Naive thymus-derived CD4-positive, alpha-beta T cell (primary cell): ENCODE data around the gene FRRS1L. TPM values are rescaled to one million over a fixed set of nuclear protein-coding genes. Genes with fewer than 3 reads are reported as not detected.
A peak's percentile ranks its signal among the peaks of the same experiment; 100 is the strongest.

Experiments used
- ATAC-seq: fragments of 150-1000 bp; cut with Tn5 transposase; 2 replicates; pipeline ENCODE4 v1.10.0; 2021; ENCODE audit warnings: mild to moderate bottlenecking, moderate library complexity
- CTCF ChIA-PET: fragments of 350-600 bp; sonication (Branson Sonifier 250); formaldehyde crosslinking; loops from one replicate; lab custom pipeline; 2021; ENCODE audit warnings: antibody characterized with exemption; lab: Charles Lee
- POLR2A ChIA-PET: fragments of 350-600 bp; sonication (Branson Sonifier 250); formaldehyde crosslinking; loops from one replicate; lab custom pipeline; 2021; ENCODE audit warnings: antibody characterized with exemption, inconsistent platforms; lab: Charles Lee
- DNase-seq, 9 donors: peaks; one replicate each; pipeline versions ENCODE4 v3.0.0 to v3.0.0-alpha.2; 2020 to 2022; ENCODE audit warnings: mixed read lengths in 1 of 9
- H3K27ac ChIP-seq: one replicate; pipeline ENCODE4 v1.7.0; 2013; ENCODE audit warnings: mild to moderate bottlenecking, low read depth, low read length, moderate library complexity
- H3K27me3 ChIP-seq, 2 donors: one replicate each; pipeline ENCODE4 v1.7.0; 2013; ENCODE audit warnings: low read length in 2 of 2, mild to moderate bottlenecking in 2 of 2, moderate library complexity in 2 of 2; ENCODE audit not compliant: control insufficient read depth in 2 of 2, insufficient read depth in 2 of 2
- H3K36me3 ChIP-seq, 3 experiments: 1 replicate in 2 of 3; 2 replicates in 1 of 3; pipeline ENCODE4 v1.7.0; 2013; ENCODE audit warnings: low read length in 3 of 3, mild to moderate bottlenecking in 3 of 3, moderate library complexity in 1 of 3; ENCODE audit not compliant: insufficient read depth in 3 of 3, control insufficient read depth in 2 of 3
- H3K4me1 ChIP-seq, 2 donors: one replicate each; pipeline ENCODE4 v1.7.0; 2013; ENCODE audit warnings: low read length in 2 of 2, mild to moderate bottlenecking in 2 of 2, moderate library complexity in 1 of 2; ENCODE audit not compliant: control insufficient read depth in 2 of 2, insufficient read depth in 2 of 2
- H3K4me3 ChIP-seq: 2 replicates; pipeline ENCODE4 v1.7.0; 2013; ENCODE audit warnings: mild to moderate bottlenecking, low read length
- H3K9me3 ChIP-seq, 3 experiments: 1 replicate in 2 of 3; 2 replicates in 1 of 3; pipeline ENCODE4 v1.7.0; 2013; ENCODE audit warnings: low read length in 3 of 3; ENCODE audit not compliant: control insufficient read depth in 2 of 3
- H3K27ac Mint-ChIP-seq, 9 donors: one replicate each; pipeline ENCODE4 v1.8.0; 2020 to 2022; ENCODE audit warnings: mixed read lengths in 9 of 9, mild to moderate bottlenecking in 8 of 9, moderate library complexity in 5 of 9, inconsistent platforms in 2 of 9
- H3K27me3 Mint-ChIP-seq, 5 donors: one replicate each; pipeline ENCODE4 v1.8.0; 2021 to 2022; ENCODE audit warnings: mixed read lengths in 5 of 5, mild to moderate bottlenecking in 1 of 5
- H3K36me3 Mint-ChIP-seq, 5 donors: one replicate each; pipeline ENCODE4 v1.8.0; 2020 to 2022; ENCODE audit warnings: mixed read lengths in 5 of 5, mild to moderate bottlenecking in 3 of 5, inconsistent platforms in 1 of 5
- H3K4me1 Mint-ChIP-seq, 7 donors: one replicate each; pipeline ENCODE4 v1.8.0; 2020 to 2022; ENCODE audit warnings: mixed read lengths in 7 of 7, mild to moderate bottlenecking in 3 of 7, inconsistent platforms in 1 of 7
- H3K4me3 Mint-ChIP-seq, 10 donors: one replicate each; pipeline ENCODE4 v1.8.0; 2020 to 2022; ENCODE audit warnings: mild to moderate bottlenecking in 10 of 10, mixed read lengths in 10 of 10, moderate library complexity in 6 of 10, inconsistent platforms in 2 of 10
- H3K9me3 Mint-ChIP-seq, 11 donors: one replicate each; pipeline ENCODE4 v1.8.0; 2020 to 2022; ENCODE audit warnings: mixed read lengths in 11 of 11, mild to moderate bottlenecking in 4 of 11, inconsistent platforms in 1 of 11, moderate library complexity in 1 of 11
- intact Hi-C, 2 donors: fragments of 100-400 bp; cut with micrococcal nuclease; formaldehyde crosslinking; loops; one replicate each; pipeline ENCODE4 v1.15.1; 2023
- polyA plus RNA-seq, 2 donors: library from polyadenylated mRNA; unstranded; fragments of 300-500 nt; fragmentation: Illumina TruSeq; gene quantifications; one replicate each; pipeline ENCODE4 v1.2.3, GENCODE V29; 2021
- total RNA-seq, 6 experiments: library from RNA in 5 of 6; stranded (reverse) in 5 of 6; gene quantifications; 1 replicate in 5 of 6; 2 replicates in 1 of 6; pipeline ENCODE4 v1.2.3 and lab custom pipeline; 2021 to 2026

FRRS1L gene
- total and polyA plus RNA-seq, 7 experiments from 2014 or later = not detected

DNA sequence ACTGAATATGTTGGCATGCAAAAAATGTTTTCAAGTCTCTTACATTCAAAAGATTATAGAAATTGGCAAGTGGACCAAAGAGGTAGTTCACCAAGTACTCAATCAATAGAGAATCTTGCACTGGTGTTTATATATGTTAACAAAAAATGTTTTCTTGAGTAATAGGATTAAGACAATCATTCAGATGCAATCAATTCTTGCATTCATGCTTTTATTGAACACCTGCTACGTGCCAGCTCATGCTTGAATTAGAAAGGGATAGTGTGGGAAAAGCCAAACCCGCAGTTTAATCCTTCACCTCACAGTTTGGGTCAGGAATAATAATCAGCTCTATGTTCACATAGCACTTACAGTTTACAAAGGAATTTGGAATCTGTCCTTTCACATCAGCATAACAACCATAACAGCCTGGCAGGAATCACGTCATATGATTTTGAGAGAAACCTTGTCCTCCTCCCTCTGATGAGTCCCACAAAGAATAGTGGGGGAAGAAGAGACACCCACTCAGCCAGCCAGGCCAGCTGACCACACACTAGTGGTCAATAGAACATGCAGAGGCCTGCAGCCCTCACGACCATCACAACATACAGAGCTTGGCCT is 36.8 kb upstream of the FRRS1L start:
- H3K27me3 Mint-ChIP-seq = peaks cover 2 to 18% (median 15%) of the 10 kb centered on the region in 5 donors
- intact Hi-C loops = no loop called here
- POLR2A ChIA-PET = no interaction called here

DNA sequence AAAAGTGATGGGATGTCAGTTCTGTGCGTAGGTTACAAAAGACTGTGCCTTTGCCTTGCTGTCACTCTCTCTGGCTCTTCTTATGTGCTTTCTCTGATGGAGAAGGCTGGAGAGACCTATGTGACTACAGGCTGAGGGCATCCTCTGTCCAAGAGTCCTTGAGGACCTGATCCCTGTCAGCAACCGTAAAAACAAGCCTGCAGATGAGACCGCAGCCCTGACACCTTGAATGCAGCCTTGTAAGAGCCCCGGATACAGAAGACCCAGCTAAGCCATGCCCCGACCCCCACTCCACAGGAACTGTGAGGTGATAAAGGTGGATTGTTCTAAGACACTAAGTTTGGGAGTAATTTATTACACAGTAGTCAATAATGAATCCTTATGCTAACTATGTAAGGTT is 32.6 kb upstream of the FRRS1L start:
- CTCF ChIA-PET = interaction anchor here (1.5 kb wide), 1 partner anchor 215 kb away, joined by 4 read pairs; no protein-coding TSS in a partner anchor
- Mint-ChIP-seq H3K4me3 (no peak overlapping the region), H3K4me1 (no peaks in the 10 kb centered on the region), H3K27me3 (peaks cover 0 to 11% (median 6%) of the 10 kb centered on the region in 5 donors), H3K9me3 (no peaks in the 10 kb centered on the region), H3K36me3 (no peaks in the 10 kb centered on the region), H3K27ac (no peak overlapping the region)
- Histone ChIP-seq H3K27ac (no peak overlapping the region), H3K4me3 (no peak overlapping the region), H3K9me3 (no peaks in the 10 kb centered on the region), H3K27me3 (no peaks in the 10 kb centered on the region), H3K36me3 (no peaks in the 10 kb centered on the region), H3K4me1 (no peaks in the 10 kb centered on the region)
- intact Hi-C loops = loop anchor here in 1 of 2 donors (5.0 to 10.0 kb wide), 4 partner anchors 102 to 265 kb away; partner anchors contain the start of genes ABITRAM and ELP1
- POLR2A ChIA-PET = no interaction called here
- DNase-seq (no peak), ATAC-seq (no peak)

More for the DNA sequence above, 36.8 kb upstream of the FRRS1L start:
- Mint-ChIP-seq H3K4me3 (no peak overlapping the region), H3K9me3 (peaks cover 0 to 2% (median 0%) of the 10 kb centered on the region in 11 donors), H3K4me1 (no peaks in the 10 kb centered on the region), H3K36me3 (no peaks in the 10 kb centered on the region), H3K27ac (no peak overlapping the region)
- Histone ChIP-seq H3K27me3 (no peaks in the 10 kb centered on the region), H3K4me3 (no peak overlapping the region), H3K36me3 (no peaks in the 10 kb centered on the region), H3K27ac (no peak overlapping the region), H3K4me1 (no peaks in the 10 kb centered on the region), H3K9me3 (no peaks in the 10 kb centered on the region)
- DNase-seq = no peak
- CTCF ChIA-PET = interaction anchor here (1.0 kb wide), 1 partner anchor 80 kb away, joined by 4 read pairs; no protein-coding TSS in a partner anchor
- no peak for ATAC-seq

DNA sequence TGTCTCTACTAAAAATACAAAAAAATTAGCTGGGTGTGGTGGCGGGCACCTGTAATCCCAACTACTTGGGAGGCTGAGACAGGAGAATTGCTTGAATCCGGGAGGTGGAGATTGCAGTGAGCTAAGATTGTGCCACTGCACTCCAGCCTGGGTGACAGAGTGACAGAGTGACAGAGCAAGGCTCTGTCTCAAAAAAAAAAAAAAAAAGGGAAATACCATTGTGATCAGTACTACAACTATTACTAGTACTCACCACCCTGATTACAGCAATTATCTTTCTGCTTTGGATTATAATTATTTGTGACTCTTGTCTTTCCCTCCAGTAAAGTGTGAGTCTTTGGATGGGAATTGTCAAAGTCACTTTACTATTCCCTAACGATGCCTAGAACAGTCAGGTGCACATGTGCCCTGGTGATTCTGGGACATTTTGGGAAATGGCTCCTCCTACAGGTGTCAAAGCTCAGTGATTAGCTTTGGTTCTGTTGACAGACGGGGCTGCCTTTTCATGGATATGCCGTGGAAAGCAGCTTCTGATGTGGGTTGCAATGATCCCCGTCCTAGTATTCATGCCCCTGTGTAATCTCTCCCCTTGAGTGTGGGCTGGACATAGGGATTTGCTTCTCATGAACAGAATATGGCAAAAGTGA is 31.8 kb upstream of the FRRS1L start:
- no peak overlapping the region for H3K4me3 Mint-ChIP-seq
- no peaks in the 10 kb centered on the region for H3K4me1 Mint-ChIP-seq
- H3K4me3 ChIP-seq = no peak overlapping the region
- no peaks in the 10 kb centered on the region for H3K4me1 ChIP-seq
- POLR2A ChIA-PET = no interaction called here
- peaks cover 0 to 12% (median 6%) of the 10 kb centered on the region in 5 donors for H3K27me3 Mint-ChIP-seq
- no peaks in the 10 kb centered on the region for H3K36me3 Mint-ChIP-seq
- ATAC-seq (no peak), DNase-seq (peak in 3 of 9 donors; percentile 5 to 17 (median 9))
- no peak overlapping the region for H3K27ac ChIP-seq
- no peaks in the 10 kb centered on the region for H3K9me3 ChIP-seq
- no peaks in the 10 kb centered on the region for H3K27me3 ChIP-seq
- H3K9me3 Mint-ChIP-seq = no peaks in the 10 kb centered on the region
- intact Hi-C loops = loop anchor here in 1 of 2 donors (5.0 to 10.0 kb wide), 4 partner anchors 102 to 264 kb away; partner anchors contain the start of genes ABITRAM and ELP1
- CTCF ChIA-PET = interaction anchor here (0.6 to 1.5 kb wide), 2 partner anchors 9 to 215 kb away, joined by 3 to 4 read pairs; no protein-coding TSS in a partner anchor
- H3K27ac Mint-ChIP-seq = no peak overlapping the region
- H3K36me3 ChIP-seq = no peaks in the 10 kb centered on the region

DNA sequence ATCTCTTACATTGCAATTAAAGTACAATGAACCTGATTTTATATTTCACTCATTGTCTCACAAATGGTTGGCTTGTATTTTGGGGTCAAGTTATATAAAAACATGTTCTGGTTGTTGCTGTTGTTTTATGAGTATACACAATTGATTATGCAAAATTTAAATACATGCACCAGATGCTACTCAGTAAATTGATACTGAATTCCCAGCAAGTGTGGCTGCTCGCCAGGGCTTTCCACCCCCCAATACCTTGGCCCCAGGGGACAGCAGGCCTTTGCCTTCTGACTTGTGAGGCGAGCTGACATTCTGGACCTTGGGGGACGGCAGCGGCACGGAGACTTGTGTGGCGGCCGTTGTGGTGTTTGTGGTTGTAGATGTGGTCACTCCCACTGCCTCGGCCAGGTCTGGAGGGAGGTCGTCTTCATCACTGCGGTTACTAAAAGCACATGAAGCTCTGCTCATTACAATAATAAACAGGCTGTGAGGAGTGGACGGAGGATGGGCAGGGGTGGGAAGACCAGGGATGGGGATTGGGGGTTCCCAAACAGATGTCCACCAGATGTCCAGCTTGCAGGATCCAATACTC is 27.0 kb upstream of the FRRS1L start:
- Mint-ChIP-seq H3K27ac (no peak overlapping the region), H3K4me3 (no peak overlapping the region), H3K9me3 (no peaks in the 10 kb centered on the region), H3K4me1 (peaks cover 0 to 4% (median 0%) of the 10 kb centered on the region in 7 donors), H3K36me3 (no peaks in the 10 kb centered on the region), H3K27me3 (peaks cover 0 to 12% (median 2%) of the 10 kb centered on the region in 5 donors)
- H3K4me1 ChIP-seq = no peaks in the 10 kb centered on the region
- no peaks in the 10 kb centered on the region for H3K27me3 ChIP-seq
- ChIA-PET POLR2A (no interaction called here), CTCF (no interaction called here)
- H3K36me3 ChIP-seq = no peaks in the 10 kb centered on the region
- H3K27ac ChIP-seq = no peak overlapping the region
- H3K4me3 ChIP-seq = no peak overlapping the region
- intact Hi-C loops = loop anchor here in 1 of 2 donors (10.0 kb wide), 2 partner anchors 129 to 259 kb away; partner anchors contain the start of genes ABITRAM and ELP1
- DNase-seq = no peak
- ATAC-seq = no peak
- no peaks in the 10 kb centered on the region for H3K9me3 ChIP-seq

DNA sequence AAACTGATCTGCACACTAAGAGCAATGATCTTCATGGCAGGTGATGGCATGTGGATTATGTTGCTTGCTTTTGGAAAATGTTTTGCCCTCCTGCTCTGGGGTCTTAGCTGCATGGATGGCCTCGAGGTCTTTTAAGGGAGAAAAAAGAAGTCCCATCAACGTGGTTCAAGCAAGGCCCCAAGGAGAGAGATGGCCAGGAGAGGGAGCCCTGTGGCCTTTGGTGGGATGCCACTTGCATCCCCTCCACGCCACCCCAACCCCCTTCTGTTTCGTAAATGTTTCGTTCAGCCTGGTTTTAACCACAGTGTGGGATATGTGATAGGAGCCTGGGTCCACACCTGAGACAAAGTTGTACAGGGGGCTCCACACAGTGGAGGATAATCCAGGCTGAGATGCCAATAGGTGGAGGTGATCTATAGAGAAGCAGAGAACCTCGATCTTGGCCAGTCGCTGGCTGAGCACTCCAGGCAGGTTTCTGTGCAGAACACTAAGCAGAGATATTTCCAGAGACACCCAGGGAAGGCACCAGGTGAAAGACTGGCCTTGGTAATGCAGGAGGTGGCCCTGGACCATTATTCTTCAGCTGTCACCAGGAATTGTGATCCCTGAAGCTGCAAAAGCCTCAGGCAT is 25.8 kb upstream of the FRRS1L start:
- Mint-ChIP-seq H3K9me3 (no peaks in the 10 kb centered on the region), H3K27me3 (peaks cover 0 to 11% (median 0%) of the 10 kb centered on the region in 5 donors), H3K4me1 (peaks cover 0 to 4% (median 0%) of the 10 kb centered on the region in 7 donors), H3K36me3 (no peaks in the 10 kb centered on the region), H3K27ac (no peak overlapping the region), H3K4me3 (no peak overlapping the region)
- ChIA-PET CTCF (no interaction called here), POLR2A (interaction anchor here (0.6 kb wide), 1 partner anchor 85 kb away, joined by 3 read pairs; no protein-coding TSS in a partner anchor)
- no peak for DNase-seq
- no peak for ATAC-seq
- Histone ChIP-seq H3K27ac (no peak overlapping the region), H3K36me3 (no peaks in the 10 kb centered on the region), H3K9me3 (no peaks in the 10 kb centered on the region), H3K4me1 (no peaks in the 10 kb centered on the region), H3K4me3 (no peak overlapping the region), H3K27me3 (no peaks in the 10 kb centered on the region)
- intact Hi-C loops = loop anchor here in 1 of 2 donors (10.0 kb wide), 2 partner anchors 128 to 258 kb away; partner anchors contain the start of genes ABITRAM and ELP1

DNA sequence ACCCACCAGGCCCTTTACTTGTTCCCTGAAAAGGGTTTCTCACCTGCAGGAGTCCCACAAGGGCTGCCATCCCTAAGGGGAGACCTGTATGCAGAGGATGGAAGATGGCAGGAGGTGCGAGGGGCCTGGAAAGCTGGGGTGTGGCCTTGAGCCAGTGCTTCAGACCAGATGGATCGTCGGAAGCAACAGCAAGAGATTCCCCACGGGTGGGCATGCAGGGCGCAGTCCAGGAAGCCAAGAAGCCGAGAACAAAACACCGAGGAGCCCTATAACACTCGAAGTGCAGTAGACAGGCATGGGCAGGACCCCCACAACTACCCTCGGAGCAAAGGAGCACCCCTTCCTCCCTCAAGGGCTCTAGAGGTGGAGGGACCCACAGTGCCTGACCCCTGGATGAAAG is 24.7 kb upstream of the FRRS1L start:
- DNase-seq (no peak), ATAC-seq (peak; percentile 6)
- H3K27ac ChIP-seq = no peak overlapping the region
- H3K9me3 Mint-ChIP-seq = no peaks in the 10 kb centered on the region
- H3K27me3 ChIP-seq = no peaks in the 10 kb centered on the region
- H3K27me3 Mint-ChIP-seq = peaks cover 0 to 10% (median 0%) of the 10 kb centered on the region in 5 donors
- no peaks in the 10 kb centered on the region for H3K9me3 ChIP-seq
- H3K4me1 ChIP-seq = no peaks in the 10 kb centered on the region
- no peak overlapping the region for H3K4me3 ChIP-seq
- intact Hi-C loops = loop anchor here in 1 of 2 donors (10.0 kb wide), 2 partner anchors 127 to 257 kb away; partner anchors contain the start of genes ABITRAM and ELP1
- POLR2A ChIA-PET = no interaction called here
- CTCF ChIA-PET = no interaction called here
- no peaks in the 10 kb centered on the region for H3K36me3 Mint-ChIP-seq
- H3K4me1 Mint-ChIP-seq = peaks cover 0 to 4% (median 0%) of the 10 kb centered on the region in 7 donors
- no peaks in the 10 kb centered on the region for H3K36me3 ChIP-seq
- H3K4me3 Mint-ChIP-seq = no peak overlapping the region
- no peak overlapping the region for H3K27ac Mint-ChIP-seq
